Muscle layer of duodenum (tissue), 2 donors: ENCODE results near the gene ZSWIM6.

Source experiments
- H3K27ac ChIP-seq: one replicate; pipeline ENCODE4 v1.7.0; 2013; ENCODE audit warnings: mild to moderate bottlenecking, low read length
- H3K27me3 ChIP-seq: one replicate; pipeline ENCODE4 v1.7.0; 2013; ENCODE audit warnings: low read depth, mild to moderate bottlenecking, control low read depth, low read length
- H3K36me3 ChIP-seq, 2 donors: one replicate each; pipeline ENCODE4 v1.7.0; 2013; ENCODE audit warnings: low read length in 2 of 2, control low read depth in 1 of 2, mild to moderate bottlenecking in 1 of 2; ENCODE audit not compliant: insufficient read depth in 2 of 2, control insufficient read depth in 1 of 2
- H3K4me1 ChIP-seq, 2 donors: one replicate each; pipeline ENCODE4 v1.7.0; 2013; ENCODE audit warnings: low read length in 2 of 2, mild to moderate bottlenecking in 2 of 2, control low read depth in 1 of 2, moderate library complexity in 1 of 2; ENCODE audit not compliant: insufficient read depth in 2 of 2, control insufficient read depth in 1 of 2
- H3K4me3 ChIP-seq, 2 donors: one replicate each; pipeline ENCODE4 v1.7.0; 2013; ENCODE audit warnings: low read length in 2 of 2, low read depth in 1 of 2, mild to moderate bottlenecking in 1 of 2
- H3K9me3 ChIP-seq, 2 donors: one replicate each; pipeline ENCODE4 v1.7.0; 2013; ENCODE audit warnings: low read length in 2 of 2, control low read depth in 1 of 2, mild to moderate bottlenecking in 1 of 2; ENCODE audit not compliant: control insufficient read depth in 1 of 2
- donor health status: healthy.

Gene ZSWIM6

DNA sequence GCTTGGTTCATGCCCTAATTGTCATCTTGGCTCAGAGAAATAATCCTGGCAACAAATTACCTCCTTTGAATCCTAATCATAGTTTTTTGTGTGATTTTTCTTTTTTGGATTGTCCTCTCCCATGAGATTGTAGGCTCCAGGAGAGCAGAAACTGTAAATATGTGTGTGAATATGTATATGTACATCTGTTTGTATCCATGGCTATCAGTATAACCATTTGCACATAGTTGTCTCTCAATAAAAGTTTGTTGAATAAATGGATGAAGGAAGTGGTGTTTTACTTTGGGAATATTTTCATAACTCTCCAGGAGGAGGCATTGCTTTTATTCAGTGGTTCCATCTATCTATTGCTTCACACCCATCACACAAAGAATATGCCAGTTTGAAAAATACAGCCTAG, 20.1 kb downstream of the ZSWIM6 start:
- H3K27ac ChIP-seq: no peak overlapping the region
- no peaks in the 10 kb centered on the region for H3K36me3 ChIP-seq
- H3K27me3 ChIP-seq: no peaks in the 10 kb centered on the region
- no peak overlapping the region for H3K4me3 ChIP-seq
- peaks cover 8 to 49% of the 10 kb centered on the region in 2 donors for H3K4me1 ChIP-seq
- no peaks in the 10 kb centered on the region for H3K9me3 ChIP-seq

DNA sequence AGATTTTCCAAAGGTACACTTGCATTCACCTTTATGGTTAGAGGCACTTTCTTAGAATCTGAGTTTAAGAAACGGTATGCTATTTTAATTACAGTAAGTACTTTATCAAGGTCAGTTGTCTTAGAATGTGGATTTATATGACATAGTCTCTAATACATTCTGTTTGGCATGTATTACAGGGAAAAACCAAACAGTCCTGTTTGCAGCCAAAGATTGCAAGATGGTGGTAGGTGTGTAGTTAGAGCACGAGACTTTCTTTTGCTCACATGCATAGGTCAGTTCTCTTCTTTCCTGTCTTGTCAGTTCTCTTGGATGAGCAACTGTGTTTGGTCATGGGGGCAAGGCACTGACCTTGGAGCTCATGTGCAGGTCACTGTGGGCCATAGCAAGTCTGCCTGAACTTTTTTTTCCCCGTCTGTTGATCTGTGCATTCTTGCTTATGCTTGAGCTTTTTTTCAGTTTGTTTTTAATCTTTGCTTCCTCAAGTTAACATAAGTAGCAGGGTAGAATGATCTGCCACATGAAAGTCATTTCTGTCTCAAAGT, 20.6 kb downstream of the ZSWIM6 start:
- H3K4me3 ChIP-seq: no peak overlapping the region
- H3K27ac ChIP-seq: no peak overlapping the region
- H3K4me1 ChIP-seq: peaks cover 8 to 48% of the 10 kb centered on the region in 2 donors
- H3K27me3 ChIP-seq: no peaks in the 10 kb centered on the region
- no peaks in the 10 kb centered on the region for H3K36me3 ChIP-seq
- no peaks in the 10 kb centered on the region for H3K9me3 ChIP-seq

DNA sequence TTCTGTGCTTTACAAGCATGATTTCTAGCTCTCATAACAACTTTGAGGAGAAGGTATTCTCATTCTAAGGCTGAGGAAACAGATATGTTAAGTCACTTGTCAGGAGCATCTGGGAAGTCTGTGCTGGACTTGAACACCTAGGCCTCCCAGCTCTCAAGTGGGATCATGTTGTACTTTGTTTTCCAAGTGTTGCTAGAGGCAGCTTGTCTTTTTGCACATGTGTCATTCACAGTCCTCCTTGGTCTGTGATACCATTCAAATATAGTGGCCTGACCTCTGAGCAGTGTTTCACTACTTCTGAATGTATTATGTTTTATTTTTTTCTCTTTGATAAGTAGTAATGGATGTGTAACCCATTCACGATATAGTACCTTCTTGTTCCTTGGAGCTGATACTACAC, 21.2 kb downstream of the ZSWIM6 start:
- no peak overlapping the region for H3K4me3 ChIP-seq
- no peaks in the 10 kb centered on the region for H3K36me3 ChIP-seq
- peaks cover 8 to 52% of the 10 kb centered on the region in 2 donors for H3K4me1 ChIP-seq
- H3K9me3 ChIP-seq: no peaks in the 10 kb centered on the region
- H3K27ac ChIP-seq: no peak overlapping the region
- no peaks in the 10 kb centered on the region for H3K27me3 ChIP-seq

DNA sequence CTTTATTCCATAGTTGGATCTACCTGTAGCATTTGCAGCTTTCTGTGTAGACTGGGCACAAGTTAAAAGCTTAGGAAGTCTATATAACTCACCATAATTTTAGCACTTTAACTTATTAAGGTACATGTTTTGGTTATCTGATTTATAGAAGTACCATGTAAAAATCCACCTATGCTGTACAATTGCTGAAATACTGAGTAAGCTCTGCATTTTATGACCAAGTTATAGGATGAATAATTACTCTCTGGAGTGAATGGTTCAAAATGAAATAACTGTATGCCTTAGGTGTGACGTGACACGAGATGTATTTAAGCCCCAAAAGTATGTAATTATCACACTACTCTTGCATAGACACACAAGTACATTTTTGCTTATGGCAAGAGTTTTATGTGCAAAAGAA, 22.1 kb downstream of the ZSWIM6 start:
- no peaks in the 10 kb centered on the region for H3K36me3 ChIP-seq
- H3K4me1 ChIP-seq: peaks cover 8 to 46% of the 10 kb centered on the region in 2 donors
- no peak overlapping the region for H3K27ac ChIP-seq
- no peaks in the 10 kb centered on the region for H3K27me3 ChIP-seq
- no peak overlapping the region for H3K4me3 ChIP-seq
- H3K9me3 ChIP-seq: no peaks in the 10 kb centered on the region

DNA sequence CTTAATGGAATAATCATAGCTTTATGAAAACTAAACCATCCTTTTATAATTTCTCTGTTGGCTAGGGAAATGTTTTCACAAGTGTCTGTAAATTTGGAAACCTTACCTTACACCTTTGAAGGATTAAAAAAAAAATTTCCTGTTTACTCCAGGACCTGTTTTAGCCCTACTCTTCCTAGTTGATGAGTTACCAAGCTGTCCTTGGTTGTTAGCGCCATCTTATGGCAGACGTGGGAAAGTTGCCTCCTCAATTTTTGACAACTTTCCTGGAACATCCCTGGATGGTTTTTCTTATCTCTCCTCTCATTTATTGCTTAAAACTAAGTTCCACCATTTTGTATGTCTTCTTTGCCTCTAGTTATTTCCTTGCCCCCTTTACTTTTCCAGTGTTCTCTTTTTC, 25.7 kb downstream of the ZSWIM6 start:
- Histone ChIP-seq H3K27ac (no peak overlapping the region), H3K4me1 (peaks cover 2 to 20% of the 10 kb centered on the region in 2 donors), H3K36me3 (no peaks in the 10 kb centered on the region), H3K27me3 (no peaks in the 10 kb centered on the region), H3K4me3 (no peak overlapping the region), H3K9me3 (no peaks in the 10 kb centered on the region)

DNA sequence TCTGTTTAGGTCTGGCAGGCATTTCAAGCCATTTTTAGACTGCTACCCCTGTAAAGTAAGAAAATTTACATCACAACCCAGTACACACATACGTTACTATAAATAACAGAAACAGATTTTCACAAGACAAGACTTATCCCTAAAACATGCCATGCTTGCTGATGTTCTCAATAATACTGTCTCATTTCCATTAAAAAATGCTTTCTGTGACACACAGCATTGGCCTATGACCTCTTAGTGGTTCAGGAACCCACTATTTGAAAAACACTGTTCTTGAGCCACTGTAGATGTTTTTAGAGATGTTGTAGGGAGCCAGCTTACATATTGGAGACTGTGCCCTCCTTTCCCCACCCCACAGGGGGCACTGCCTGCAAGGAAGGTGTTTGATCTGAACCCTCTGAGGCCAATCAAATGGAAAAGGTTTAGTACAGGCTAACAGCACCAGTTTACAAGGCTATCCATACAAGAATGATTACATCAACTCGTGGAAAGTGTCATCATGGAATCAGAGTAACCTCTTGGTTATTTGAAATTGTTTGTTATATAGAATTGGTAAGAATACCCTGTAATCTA, 30.8 kb downstream of the ZSWIM6 start:
- Histone ChIP-seq H3K27ac (no peak overlapping the region), H3K4me1 (peaks cover 4 to 15% of the 10 kb centered on the region in 2 donors), H3K4me3 (no peak overlapping the region)

DNA sequence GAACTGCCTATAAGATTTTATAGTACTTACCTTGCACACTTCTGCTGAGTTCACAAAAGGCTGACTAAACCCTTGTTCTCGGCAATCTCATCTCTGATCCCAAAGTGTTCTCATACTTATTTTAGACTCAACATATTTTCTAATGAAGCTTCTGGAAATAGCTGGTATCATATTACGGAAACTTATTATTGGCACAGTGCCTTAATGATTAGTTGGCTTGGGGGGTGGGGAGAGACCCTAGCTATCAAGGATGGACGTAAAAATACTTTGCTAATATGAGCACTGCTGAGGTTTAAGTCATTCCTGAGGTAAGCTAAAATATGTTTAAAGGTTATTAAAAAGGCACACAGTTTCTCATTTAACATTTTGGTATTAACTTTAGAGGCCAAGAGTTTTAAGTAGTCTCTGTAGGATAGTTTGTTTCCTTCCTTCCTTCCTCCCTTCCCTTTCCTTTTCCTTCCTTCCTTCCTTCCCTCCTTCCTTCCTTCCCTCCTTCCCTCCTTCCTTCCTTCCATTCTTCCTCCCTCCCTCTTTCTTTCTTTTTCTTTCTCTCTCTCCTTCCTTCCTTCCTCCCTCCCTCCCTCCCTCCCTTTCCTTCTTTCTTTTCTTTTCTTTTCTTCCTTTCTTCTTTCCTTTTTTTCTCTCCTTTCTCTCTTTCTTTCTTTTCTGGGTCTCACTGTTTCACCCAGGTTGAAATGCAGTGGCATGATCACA, 31.5 kb downstream of the ZSWIM6 start:
- Histone ChIP-seq H3K4me1 (peaks cover 4 to 11% of the 10 kb centered on the region in 2 donors), H3K27ac (no peak overlapping the region), H3K4me3 (no peak overlapping the region), H3K36me3 (peaks cover 0 to 4% of the 10 kb centered on the region in 2 donors), H3K27me3 (no peaks in the 10 kb centered on the region), H3K9me3 (no peaks in the 10 kb centered on the region)

More for the DNA sequence above, 30.8 kb downstream of the ZSWIM6 start:
- H3K27me3 ChIP-seq: no peaks in the 10 kb centered on the region
- H3K36me3 ChIP-seq: peaks cover 0 to 4% of the 10 kb centered on the region in 2 donors
- H3K9me3 ChIP-seq: no peaks in the 10 kb centered on the region

DNA sequence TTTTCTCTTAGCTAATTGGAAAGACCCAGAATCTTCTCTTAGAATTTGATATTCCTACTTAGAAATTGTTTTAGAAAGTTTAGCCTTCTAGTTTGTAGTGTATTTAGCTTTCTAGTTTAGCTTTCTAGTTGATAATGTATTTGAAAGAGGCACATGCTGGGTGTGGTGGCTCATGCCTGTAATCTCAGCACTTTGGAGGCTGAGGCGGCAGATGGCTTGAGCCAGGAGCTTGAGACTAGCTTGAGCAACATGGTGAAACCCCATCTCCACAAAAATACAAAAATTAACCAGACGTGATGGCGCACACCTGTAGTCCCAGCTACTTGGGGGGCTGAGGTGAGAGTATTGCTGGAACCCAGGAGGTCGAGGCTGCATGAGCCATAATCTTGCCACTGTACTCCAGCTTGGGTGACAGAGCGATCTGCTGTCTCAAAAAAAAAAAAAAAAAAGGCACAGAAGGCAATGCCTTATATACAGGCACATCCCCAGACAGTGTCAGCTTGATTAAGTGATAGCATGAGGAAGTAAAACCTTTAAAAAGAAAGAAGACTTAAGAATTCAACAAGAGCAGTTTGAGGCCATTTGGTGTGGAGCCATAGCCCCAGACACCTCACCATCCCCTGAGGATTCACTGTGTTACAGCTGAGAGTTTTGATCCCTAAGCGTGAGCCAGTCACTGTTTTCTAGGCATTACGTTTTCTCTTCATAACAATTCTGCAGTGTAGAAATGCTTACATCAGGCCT, 34.6 kb downstream of the ZSWIM6 start:
- Histone ChIP-seq H3K36me3 (peaks cover 0 to 4% of the 10 kb centered on the region in 2 donors), H3K4me1 (peaks cover 4 to 11% of the 10 kb centered on the region in 2 donors), H3K27ac (no peak overlapping the region), H3K4me3 (no peak overlapping the region), H3K9me3 (no peaks in the 10 kb centered on the region), H3K27me3 (no peaks in the 10 kb centered on the region)

DNA sequence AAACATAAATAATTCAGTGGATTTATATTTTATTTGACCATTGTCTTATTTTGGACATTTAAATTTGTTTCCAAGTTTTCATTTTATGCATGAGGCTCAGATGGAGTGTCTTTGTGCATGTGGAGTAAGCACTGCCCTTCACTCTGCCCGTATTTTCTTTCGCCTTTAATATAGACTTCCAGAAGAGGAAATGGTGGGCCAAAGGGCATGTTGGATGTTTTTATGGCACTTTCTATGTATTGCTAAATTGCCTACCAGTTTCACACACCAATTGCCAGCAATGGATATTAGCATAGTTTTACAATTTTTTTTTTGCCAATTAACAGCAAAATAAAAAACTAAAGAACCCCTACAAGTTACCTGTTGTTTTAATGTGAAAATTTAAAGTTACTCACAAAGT, 38.4 kb downstream of the ZSWIM6 start:
- no peaks in the 10 kb centered on the region for H3K27me3 ChIP-seq
- H3K4me3 ChIP-seq: no peak overlapping the region
- peaks cover 0 to 3% of the 10 kb centered on the region in 2 donors for H3K36me3 ChIP-seq
- no peaks in the 10 kb centered on the region for H3K9me3 ChIP-seq
- H3K27ac ChIP-seq: no peak overlapping the region
- H3K4me1 ChIP-seq: peaks cover 0 to 11% of the 10 kb centered on the region in 2 donors

DNA sequence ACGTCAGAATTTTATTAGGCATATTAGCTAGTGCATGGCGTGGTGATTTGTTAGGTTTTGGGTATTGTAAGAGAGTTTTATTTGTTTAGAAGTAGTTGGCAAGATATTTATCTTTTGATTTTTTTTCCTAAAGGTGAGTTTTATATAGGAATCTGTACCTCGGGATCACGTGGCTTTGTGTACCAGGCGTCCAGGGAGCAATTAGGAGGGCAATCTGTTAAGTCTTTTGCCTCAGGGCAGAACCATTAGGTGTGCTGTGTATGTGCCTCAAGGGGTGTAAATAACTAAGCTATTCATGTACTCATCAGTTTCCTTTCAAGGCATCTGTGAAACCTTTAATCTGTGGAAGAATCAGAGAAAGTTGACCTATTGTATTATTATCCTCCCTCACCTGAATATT, 39.4 kb downstream of the ZSWIM6 start:
- H3K27ac ChIP-seq: no peak overlapping the region
- H3K36me3 ChIP-seq: no peaks in the 10 kb centered on the region
- H3K4me1 ChIP-seq: peaks cover 0 to 11% of the 10 kb centered on the region in 2 donors
- H3K9me3 ChIP-seq: no peaks in the 10 kb centered on the region
- no peak overlapping the region for H3K4me3 ChIP-seq
- H3K27me3 ChIP-seq: no peaks in the 10 kb centered on the region

DNA sequence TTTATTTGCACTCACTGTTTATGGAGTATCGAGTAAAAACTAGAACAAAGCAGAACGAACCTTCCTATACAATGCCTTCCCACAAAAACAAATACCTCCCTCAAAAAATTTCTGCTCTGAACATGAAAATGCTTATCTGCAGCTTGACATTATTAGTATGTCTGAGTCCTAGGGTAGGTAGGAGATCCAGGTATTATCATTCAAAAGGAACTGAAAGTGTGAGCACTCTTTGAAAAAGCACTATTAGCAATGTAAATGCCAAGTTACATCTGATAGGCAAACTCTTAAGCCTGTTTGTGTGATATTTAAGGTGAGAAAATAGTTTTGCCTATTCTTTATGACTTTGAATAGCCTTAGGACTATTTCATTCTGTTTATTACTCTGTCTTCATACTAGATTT, 47.6 kb downstream of the ZSWIM6 start:
- H3K9me3 ChIP-seq: no peaks in the 10 kb centered on the region
- no peaks in the 10 kb centered on the region for H3K36me3 ChIP-seq
- no peak overlapping the region for H3K27ac ChIP-seq
- H3K4me1 ChIP-seq: peaks cover 0 to 5% of the 10 kb centered on the region in 2 donors
- no peaks in the 10 kb centered on the region for H3K27me3 ChIP-seq
- no peak overlapping the region for H3K4me3 ChIP-seq
